H1 (cell line): Measurements from ENCODE around the gene COPZ2.

Experiments
- CBX5 ChIP-seq: fragments of 300-800, 300-1000 bp; sonication (generic); IDR thresholded peaks from 2 replicates; pipeline ENCODE4 v1.7.1; 2016; ENCODE audit warnings: antibody characterized with exemption, low read length, low read depth
- EP300 ChIP-seq, 2 experiments: IDR thresholded peaks; 1 replicate in 1 of 2; 2 replicates in 1 of 2; pipeline ENCODE4 v1.6.1; 2011 to 2012; ENCODE audit warnings: low read depth in 2 of 2, low read length in 2 of 2, mild to moderate bottlenecking in 2 of 2, borderline replicate concordance in 1 of 2, inconsistent platforms in 1 of 2, moderate library complexity in 1 of 2
- JUN ChIP-seq: IDR thresholded peaks from 2 replicates; pipeline ENCODE4 v1.6.1; 2011; ENCODE audit warnings: low read depth, mild to moderate bottlenecking, improper control_type of control experiment, low read length
- POLR2A ChIP-seq, 2 experiments: IDR thresholded peaks; 1 replicate in 1 of 2; 2 replicates in 1 of 2; pipeline ENCODE4 v1.6.1; 2011; ENCODE audit warnings: low read depth in 2 of 2, low read length in 2 of 2, mild to moderate bottlenecking in 2 of 2; ENCODE audit errors: control extremely low read depth in 1 of 2
- POLR2AphosphoS5 ChIP-seq: IDR thresholded peaks from 2 replicates; pipeline ENCODE4 v1.6.1; 2011; ENCODE audit warnings: low read depth, low read length
- SP1 ChIP-seq: IDR thresholded peaks from 2 replicates; pipeline ENCODE4 v1.6.1; 2011; ENCODE audit warnings: low read depth, low read length
- SRF ChIP-seq: IDR thresholded peaks from 2 replicates; pipeline ENCODE4 v1.6.1; 2011; ENCODE audit warnings: mild to moderate bottlenecking, low read depth, low read length, moderate library complexity
- YY1 ChIP-seq: IDR thresholded peaks from 2 replicates; pipeline ENCODE4 v1.6.1; 2011; ENCODE audit warnings: low read depth, mild to moderate bottlenecking, low read length
- ZNF274 ChIP-seq: IDR thresholded peaks from 2 replicates; pipeline ENCODE4 v1.7.0; 2012; ENCODE audit warnings: low read length, borderline replicate concordance; ENCODE audit errors: extremely low read depth
- TF ChIP-seq, protein P1 (sequence below), 3 experiments: IDR thresholded peaks; 1 replicate in 2 of 3; 2 replicates in 1 of 3; pipeline versions ENCODE4 v1.5.1 to v1.6.1; 2011; ENCODE audit warnings: low read length in 3 of 3, mild to moderate bottlenecking in 3 of 3, inconsistent platforms in 2 of 3, low read depth in 1 of 3, moderate library complexity in 1 of 3; ENCODE audit not compliant: insufficient read depth in 1 of 3; ENCODE audit errors: control extremely low read depth in 1 of 3
- TF ChIP-seq, protein P2 (sequence below): IDR thresholded peaks from 2 replicates; pipeline ENCODE4 v1.6.1; 2012; ENCODE audit warnings: inconsistent platforms

DNA sequence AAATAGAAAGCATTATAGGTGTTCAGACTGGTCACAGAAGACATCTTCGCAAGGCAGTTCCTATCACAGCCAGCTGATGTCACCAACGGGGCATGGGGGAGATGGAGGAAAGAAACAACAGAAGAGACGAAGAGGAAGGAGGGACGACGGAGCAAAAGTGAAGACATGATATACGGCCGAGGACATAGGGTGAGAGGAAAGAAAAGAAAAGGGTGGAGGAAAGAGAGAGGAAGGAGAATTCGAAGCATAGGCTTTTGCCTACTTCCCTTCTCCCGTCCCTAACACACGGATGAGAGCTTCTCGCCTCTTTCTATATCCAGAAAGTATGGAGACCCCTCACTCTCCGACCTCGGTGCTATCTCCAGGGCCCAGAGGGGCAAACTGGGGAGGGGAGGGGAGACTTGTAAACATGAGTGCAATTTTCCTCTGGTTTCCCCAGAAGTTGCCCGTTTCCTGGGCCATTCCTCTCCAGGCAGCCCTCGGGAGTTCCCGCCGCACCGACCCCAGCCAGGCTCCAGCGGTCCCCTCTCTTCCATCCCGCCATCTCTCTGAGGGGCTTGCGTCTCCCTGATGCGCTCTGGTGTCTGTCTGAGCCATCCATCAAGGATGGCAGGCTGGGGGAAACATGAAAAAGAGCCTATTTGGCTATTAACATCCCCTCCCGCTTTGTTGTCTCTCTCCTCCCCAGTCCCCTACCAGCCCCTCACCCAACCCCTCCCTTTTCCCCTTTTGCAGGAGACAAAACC is 26.0 kb downstream of the COPZ2 start:
- TF ChIP-seq, protein P1, sequence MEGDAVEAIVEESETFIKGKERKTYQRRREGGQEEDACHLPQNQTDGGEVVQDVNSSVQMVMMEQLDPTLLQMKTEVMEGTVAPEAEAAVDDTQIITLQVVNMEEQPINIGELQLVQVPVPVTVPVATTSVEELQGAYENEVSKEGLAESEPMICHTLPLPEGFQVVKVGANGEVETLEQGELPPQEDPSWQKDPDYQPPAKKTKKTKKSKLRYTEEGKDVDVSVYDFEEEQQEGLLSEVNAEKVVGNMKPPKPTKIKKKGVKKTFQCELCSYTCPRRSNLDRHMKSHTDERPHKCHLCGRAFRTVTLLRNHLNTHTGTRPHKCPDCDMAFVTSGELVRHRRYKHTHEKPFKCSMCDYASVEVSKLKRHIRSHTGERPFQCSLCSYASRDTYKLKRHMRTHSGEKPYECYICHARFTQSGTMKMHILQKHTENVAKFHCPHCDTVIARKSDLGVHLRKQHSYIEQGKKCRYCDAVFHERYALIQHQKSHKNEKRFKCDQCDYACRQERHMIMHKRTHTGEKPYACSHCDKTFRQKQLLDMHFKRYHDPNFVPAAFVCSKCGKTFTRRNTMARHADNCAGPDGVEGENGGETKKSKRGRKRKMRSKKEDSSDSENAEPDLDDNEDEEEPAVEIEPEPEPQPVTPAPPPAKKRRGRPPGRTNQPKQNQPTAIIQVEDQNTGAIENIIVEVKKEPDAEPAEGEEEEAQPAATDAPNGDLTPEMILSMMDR (IDR thresholded peaks at IDR 0.05; ENCODE audit: control extremely low read depth in 1 of 3, insufficient read depth in 1 of 3, low read depth in 1 of 3, low read length in 3 of 3) = peak; percentile 40 to 66 (median 63)
- no peak for TF ChIP-seq SP1
- TF ChIP-seq ZNF274 = no peak
- TF ChIP-seq EP300 (IDR thresholded peaks at IDR 0.05; ENCODE audit: borderline replicate concordance in 1 of 2, low read depth in 2 of 2, low read length in 2 of 2) = no peak
- TF ChIP-seq CBX5 = no peak
- TF ChIP-seq, protein P2, sequence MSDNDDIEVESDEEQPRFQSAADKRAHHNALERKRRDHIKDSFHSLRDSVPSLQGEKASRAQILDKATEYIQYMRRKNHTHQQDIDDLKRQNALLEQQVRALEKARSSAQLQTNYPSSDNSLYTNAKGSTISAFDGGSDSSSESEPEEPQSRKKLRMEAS = 0 out of 2 replicates have a peak, but pooled peaks have one; percentile 6
- TF ChIP-seq JUN = no peak
- TF ChIP-seq POLR2AphosphoS5 = no peak
- no peak for TF ChIP-seq YY1
- no peak for TF ChIP-seq SRF
- TF ChIP-seq POLR2A (IDR thresholded peaks at IDR 0.05; ENCODE audit: control extremely low read depth in 1 of 2, low read depth in 2 of 2, low read length in 2 of 2) = no peak
